Prostate gland (tissue), 2 donors: ENCODE data around the gene RBP3.

Experiments used
- CTCF ChIP-seq, 4 experiments: fragments of 200-600 bp in 2 of 4; fragments of 450-650 bp in 2 of 4; sonication (generic) in 2 of 4; IDR thresholded peaks; 1 replicate in 3 of 4; 2 replicates in 1 of 4; pipeline ENCODE4 v1.5.1; 2016 to 2019; ENCODE audit warnings: antibody characterized with exemption in 4 of 4, mild to moderate bottlenecking in 2 of 4, moderate library complexity in 2 of 4
- POLR2A ChIP-seq: fragments of 450-650 bp; IDR thresholded peaks from one replicate; pipeline ENCODE4 v1.6.1; 2016; ENCODE audit warnings: antibody characterized with exemption, mild to moderate bottlenecking

GRCh38 chr10:47310090-47310505 is 38.1 kb upstream of the RBP3 start:
- no peak for TF ChIP-seq CTCF (IDR thresholded peaks at IDR 0.05)
- no peak for TF ChIP-seq POLR2A
